HEK293 (cell line): ENCODE data around the gene ACSS2.
"Not testable (repeated sequence)": the region's sequence is repeated elsewhere in the genome, so short reads cannot be mapped to it uniquely, and the experiment has no call there.

Experiments
- CTCF ChIA-PET: fragments of 350-600 bp; formaldehyde crosslinking; extraction: SDS; loops from one replicate; lab custom pipeline; 2021; ENCODE audit warnings: antibody characterized with exemption; lab: Yijun Ruan, JAX
- POLR2A ChIA-PET: fragments of 300-600 bp; formaldehyde crosslinking; extraction: SDS; loops from one replicate; lab custom pipeline; 2020; ENCODE audit warnings: antibody characterized with exemption, inconsistent platforms; lab: Yijun Ruan, JAX
- H3K27ac ChIP-seq: fragments of 200-500 bp; sonication (Bioruptor generic); 2 replicates; pipeline ENCODE4 v1.5.1; 2014; ENCODE audit warnings: low read depth, low read length, control low read depth, inconsistent platforms; ENCODE audit errors: extremely low read depth
- H3K36me3 ChIP-seq, 2 experiments: fragments of 200-500 bp in 1 of 2; sonication (Bioruptor generic) in 1 of 2; 1 replicate in 1 of 2; 2 replicates in 1 of 2; pipeline ENCODE4 v1.5.1; 2014 to 2017; ENCODE audit warnings: inconsistent platforms in 2 of 2, low read length in 2 of 2; ENCODE audit not compliant: control insufficient read depth in 2 of 2, insufficient read depth in 1 of 2
- H3K4me1 ChIP-seq: fragments of 200-500 bp; sonication (Bioruptor generic); 2 replicates; pipeline ENCODE4 v1.5.1; 2014; ENCODE audit warnings: mild to moderate bottlenecking, low read length, inconsistent platforms; ENCODE audit not compliant: control insufficient read depth, insufficient read depth
- H3K4me3 ChIP-seq: 2 replicates; pipeline ENCODE4 v1.5.1; 2011; ENCODE audit warnings: low read depth, mild to moderate bottlenecking, control low read depth, low read length, moderate library complexity
- H3K9me3 ChIP-seq: fragments of 200-500 bp; sonication (Bioruptor generic); 2 replicates; pipeline ENCODE4 v1.5.1; 2014; ENCODE audit warnings: low read depth, low read length, inconsistent platforms; ENCODE audit not compliant: control insufficient read depth, insufficient read depth
- ELK4 ChIP-seq: IDR thresholded peaks from 2 replicates; pipeline ENCODE4 v1.6.1; 2011; ENCODE audit warnings: mild to moderate bottlenecking, low read depth, low read length, borderline replicate concordance
- KLF1 ChIP-seq: fragments of 450-650 bp; formaldehyde crosslinking; IDR thresholded peaks from 2 replicates; pipeline ENCODE4 v1.5.1; 2016; ENCODE audit warnings: missing biosample characterization, missing genetic modification characterization
- SETDB1 ChIP-seq: IDR thresholded peaks from one replicate; pipeline ENCODE4 v1.6.1; 2017; ENCODE audit warnings: mild to moderate bottlenecking, low read length, moderate library complexity, mixed read lengths; ENCODE audit not compliant: insufficient read length
- TRIM28 ChIP-seq: IDR thresholded peaks from 2 replicates; pipeline ENCODE4 v1.6.1; 2011; ENCODE audit warnings: low read length, control low read depth, borderline replicate concordance
- ZBTB26 ChIP-seq: fragments of 450-650 bp; formaldehyde crosslinking; optimal IDR thresholded peaks from 2 replicates; pipeline ENCODE3; 2016; ENCODE audit warnings: missing biosample characterization, mild to moderate bottlenecking, missing genetic modification characterization
- ZNF138 ChIP-seq: fragments of 450-650 bp; formaldehyde crosslinking; IDR thresholded peaks from 2 replicates; pipeline ENCODE4 v1.5.1; 2016; ENCODE audit warnings: missing biosample characterization, missing genetic modification characterization, borderline replicate concordance
- ZNF16 ChIP-seq: fragments of 450-650 bp; formaldehyde crosslinking; IDR thresholded peaks from 2 replicates; pipeline ENCODE4 v1.5.1; 2016; ENCODE audit warnings: low read depth, missing biosample characterization, missing genetic modification characterization
- ZNF221 ChIP-seq: fragments of 450-650 bp; formaldehyde crosslinking; IDR thresholded peaks from 2 replicates; pipeline ENCODE4 v1.5.1; 2017; ENCODE audit warnings: missing biosample characterization, missing genetic modification characterization, borderline replicate concordance
- ZNF280D ChIP-seq: fragments of 450-650 bp; formaldehyde crosslinking; IDR thresholded peaks from 2 replicates; pipeline ENCODE4 v1.5.1; 2016; ENCODE audit warnings: missing biosample characterization, missing genetic modification characterization
- ZNF324 ChIP-seq: fragments of 450-650 bp; formaldehyde crosslinking; IDR thresholded peaks from 2 replicates; pipeline ENCODE4 v1.5.1; 2016; ENCODE audit warnings: missing biosample characterization, missing genetic modification characterization
- ZNF350 ChIP-seq: fragments of 450-650 bp; formaldehyde crosslinking; IDR thresholded peaks from 2 replicates; pipeline ENCODE4 v1.5.0; 2017; ENCODE audit warnings: missing biosample characterization, mild to moderate bottlenecking, missing genetic modification characterization
- ZNF362 ChIP-seq: fragments of 450-650 bp; formaldehyde crosslinking; IDR thresholded peaks from 2 replicates; pipeline ENCODE4 v1.5.1; 2016; ENCODE audit warnings: missing biosample characterization, missing genetic modification characterization
- ZNF398 ChIP-seq: fragments of 450-650 bp; formaldehyde crosslinking; IDR thresholded peaks from 2 replicates; pipeline ENCODE4 v1.5.1; 2017; ENCODE audit warnings: missing biosample characterization, missing genetic modification characterization
- ZNF529 ChIP-seq: fragments of 450-650 bp; formaldehyde crosslinking; IDR thresholded peaks from 2 replicates; pipeline ENCODE4 v1.5.1; 2017; ENCODE audit warnings: missing genetic modification characterization, missing biosample characterization; ENCODE audit not compliant: insufficient replicate concordance
- ZNF596 ChIP-seq: fragments of 450-650 bp; IDR thresholded peaks from 2 replicates; pipeline ENCODE4 v1.5.0; 2018; ENCODE audit warnings: missing biosample characterization, mild to moderate bottlenecking, missing genetic modification characterization, moderate library complexity
- ZNF664 ChIP-seq: fragments of 450-650 bp; formaldehyde crosslinking; IDR thresholded peaks from 2 replicates; pipeline ENCODE4 v1.5.1; 2016; ENCODE audit warnings: missing biosample characterization, missing genetic modification characterization
- ZNF701 ChIP-seq: fragments of 450-650 bp; formaldehyde crosslinking; IDR thresholded peaks from 2 replicates; pipeline ENCODE4 v1.5.1; 2016; ENCODE audit warnings: missing biosample characterization, missing genetic modification characterization

Gene ACSS2

GRCh38 chr20:34880215-34880850 lies 3.9 kb downstream of the ACSS2 start (continued):
- TF ChIP-seq ZNF398 (tag by site-specific recombination) (peak; percentile 71), ZNF221 (tag by site-specific recombination) (no peak), ZBTB26 (tag by site-specific recombination) (no peak), TRIM28 (no peak), ZNF324 (no peak), KLF1 (tag by site-specific recombination) (peak; percentile 94)

- CTCF ChIA-PET: interaction anchor here (0.5 to 0.6 kb wide), 2 partner anchors 46 to 210 kb away, joined by 3 to 4 read pairs; no protein-coding TSS in a partner anchor
- H3K4me1 ChIP-seq, H3K9me3 ChIP-seq, H3K27ac ChIP-seq, H3K4me3 ChIP-seq: not testable (repeated sequence)
- H3K36me3 ChIP-seq: peaks cover 4 to 29% of the 10 kb centered on the region in 2 experiments; a peak in 2 of 3 replicates
- TF ChIP-seq ZNF362 (tag by site-specific recombination): peak; percentile 22; the same call in 1 of the 2 replicates
- TF ChIP-seq, all 188 proteins: peak for 1; not testable (repeated sequence) for 187
- POLR2A ChIA-PET: interaction anchor here (0.7 kb wide), 1 partner anchor 15 kb away, joined by 8 read pairs; no protein-coding TSS in a partner anchor
These were observed 4.6 kb downstream of the ACSS2 start for GRCh38 chr20:34880971-34881370.

- peak; percentile 92 for TF ChIP-seq ZNF664 (tag by site-specific recombination)
- TF ChIP-seq ZNF16 (tag by site-specific recombination): no peak
- no peak overlapping the region for H3K4me3 ChIP-seq
- ChIA-PET CTCF (no interaction called here), POLR2A (no interaction called here)
- no peak overlapping the region for H3K27ac ChIP-seq
- H3K9me3 ChIP-seq: no peaks in the 10 kb centered on the region
- H3K36me3 ChIP-seq: peaks cover 4 to 29% of the 10 kb centered on the region in 2 experiments; a peak in 2 of 3 replicates
- peaks cover 3% of the 10 kb centered on the region; the same call in 1 of the 2 replicates for H3K4me1 ChIP-seq
These were observed 5.3 kb downstream of the ACSS2 start for GRCh38 chr20:34881689-34882088.

GRCh38 chr20:34883087-34883688 lies 6.8 kb downstream of the ACSS2 start:
- POLR2A ChIA-PET: no interaction called here
- Histone ChIP-seq H3K9me3 (no peaks in the 10 kb centered on the region), H3K4me3 (no peak overlapping the region), H3K4me1 (peaks cover 3% of the 10 kb centered on the region; the same call in 1 of the 2 replicates), H3K36me3 (peaks cover 4 to 32% of the 10 kb centered on the region in 2 experiments; a peak in 2 of 3 replicates), H3K27ac (no peak overlapping the region)
- CTCF ChIA-PET: interaction anchor here (0.7 kb wide), 1 partner anchor 66 kb away, joined by 3 read pairs; no protein-coding TSS in a partner anchor
- TF ChIP-seq ZNF350 (tag by site-specific recombination) (no peak), ZNF280D (tag by site-specific recombination) (no peak), SETDB1 (no peak), ZNF529 (tag by site-specific recombination) (no peak), KLF1 (tag by site-specific recombination) (no peak), ZNF596 (tag by site-specific recombination) (no peak), ZNF138 (no peak), ELK4 (no peak), ZNF701 (tag by site-specific recombination) (no peak)
